Left lung (tissue), 10 donors: ENCODE results near the gene NPHP4. TPM values are rescaled to one million over a fixed set of nuclear protein-coding genes. Genes with fewer than 3 reads are reported as not detected.
A peak's percentile ranks its signal among the peaks of the same experiment; 100 is the strongest.

Source experiments
- ATAC-seq: fragments of 200-7000 bp; cut with Tn5 transposase; one replicate; pipeline ENCODE4 v1.9.1; 2020; ENCODE audit warnings: moderate library complexity
- DNase-seq, 4 donors: peaks; one replicate each; pipeline ENCODE4 v3.0.0-alpha.2; 2013 to 2020
- H3K27ac ChIP-seq, 2 donors: fragments of 200-600 bp; sonication (generic) in 1 of 2; one replicate each; pipeline versions ENCODE4 v1.5.0 to v1.8.0; 2020 to 2021
- H3K27me3 ChIP-seq, 2 donors: fragments of 200-600 bp; sonication (generic) in 1 of 2; one replicate each; pipeline versions ENCODE4 v1.5.0 to v1.8.0; 2020 to 2021
- H3K36me3 ChIP-seq, 2 donors: fragments of 200-600 bp; sonication (generic) in 1 of 2; one replicate each; pipeline versions ENCODE4 v1.5.0 to v1.8.0; 2020 to 2021
- H3K4me1 ChIP-seq, 2 donors: fragments of 200-600 bp; one replicate each; pipeline ENCODE4 v1.8.0; 2021
- H3K4me3 ChIP-seq, 2 donors: fragments of 200-600 bp; sonication (generic) in 1 of 2; one replicate each; pipeline versions ENCODE4 v1.5.0 to v1.8.0; 2020 to 2021; ENCODE audit warnings: mild to moderate bottlenecking in 1 of 2
- H3K9me3 ChIP-seq, 2 donors: fragments of 200-600 bp; sonication (generic) in 1 of 2; one replicate each; pipeline versions ENCODE4 v1.5.0 to v1.8.0; 2020 to 2021
- intact Hi-C, 2 donors: fragments of 100-400 bp; cut with DNase I; formaldehyde crosslinking; loops; one replicate each; pipeline versions ENCODE4 v1.11.2 to v1.14.2; 2022
- polyA plus RNA-seq, 6 donors: library from polyadenylated mRNA; unstranded; fragments of 120-200 nt; gene quantifications; one replicate each; pipeline ENCODE4 v1.2.1, GENCODE V29; 2013; ENCODE audit not compliant: insufficient read length in 6 of 6
- total RNA-seq, 2 donors: library from RNA; stranded (reverse); fragmentation: NEBNext Ultra II Directional; extraction: Animal tissue kit (Norgen Biotek cat#: 25700); gene quantifications; one replicate each; pipeline ENCODE4 v1.2.1, GENCODE V29; 2021
- TF ChIP-seq, protein P1 (sequence below), 2 donors: fragments of 200-600 bp; sonication (generic) in 1 of 2; IDR thresholded peaks; one replicate each; pipeline versions ENCODE4 v1.5.0 to v1.8.0; 2021; ENCODE audit warnings: antibody characterized with exemption in 2 of 2
- donor health status: DM: no; HTN: yes; CAD: no.
- donor health status: DM: no; HTN: no; CAD: no.

NPHP4 gene
- total and polyA plus RNA-seq, 8 donors, result 9.4 to 16.4 (median 10.2) TPM

DNA sequence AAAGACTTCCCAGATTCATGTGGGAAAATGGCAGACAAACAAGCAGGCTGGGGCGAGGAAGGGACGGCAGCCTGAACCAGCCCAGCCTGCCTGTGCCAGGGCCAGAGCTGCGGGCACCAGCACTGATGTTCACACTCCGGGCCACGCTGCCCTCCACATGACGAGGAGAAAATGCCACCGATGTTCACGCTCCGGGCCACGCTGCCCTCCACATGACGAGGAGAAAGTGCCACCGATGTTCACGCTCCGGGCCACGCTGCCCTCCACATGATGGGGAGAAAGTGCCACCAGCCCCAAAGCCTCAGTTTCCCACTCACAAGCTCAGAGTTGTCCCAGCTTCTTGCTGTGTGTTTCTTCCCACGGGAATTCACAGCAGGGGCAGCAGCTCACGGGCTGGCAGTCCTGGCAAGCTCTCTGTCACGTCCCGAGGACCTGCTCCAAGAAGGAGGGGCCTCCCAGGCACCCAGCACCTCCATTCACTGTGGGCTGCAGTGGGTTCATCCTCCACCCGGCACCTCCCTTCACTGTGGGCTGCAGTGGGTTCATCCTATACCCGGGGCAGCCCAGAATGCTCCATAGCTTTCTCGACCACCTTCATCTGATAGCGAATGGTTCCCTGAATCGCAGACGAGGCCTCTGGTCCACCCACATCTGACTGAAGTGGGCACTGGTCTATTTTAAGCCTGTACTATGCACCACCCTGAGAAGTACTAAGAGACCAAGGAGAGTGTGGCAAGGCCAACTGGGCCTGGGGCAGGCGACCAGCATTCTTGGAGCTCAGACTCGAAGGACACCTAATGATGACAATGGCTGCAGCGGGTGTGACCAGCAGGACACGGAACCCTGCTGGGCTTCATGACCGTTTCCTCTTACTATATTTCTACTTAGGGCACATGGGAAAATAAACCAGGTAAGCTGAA, 108.8 kb downstream of the NPHP4 start:
- H3K4me3 ChIP-seq, result no peak overlapping the region
- H3K36me3 ChIP-seq, result peaks cover 0 to 83% of the 10 kb centered on the region in 2 donors
- H3K27me3 ChIP-seq, result no peaks in the 10 kb centered on the region
- no peak overlapping the region for H3K27ac ChIP-seq
- peaks cover 0 to 6% of the 10 kb centered on the region in 2 donors for H3K9me3 ChIP-seq
- ATAC-seq, result no peak
- no peaks in the 10 kb centered on the region for H3K4me1 ChIP-seq
- TF ChIP-seq, protein P1, sequence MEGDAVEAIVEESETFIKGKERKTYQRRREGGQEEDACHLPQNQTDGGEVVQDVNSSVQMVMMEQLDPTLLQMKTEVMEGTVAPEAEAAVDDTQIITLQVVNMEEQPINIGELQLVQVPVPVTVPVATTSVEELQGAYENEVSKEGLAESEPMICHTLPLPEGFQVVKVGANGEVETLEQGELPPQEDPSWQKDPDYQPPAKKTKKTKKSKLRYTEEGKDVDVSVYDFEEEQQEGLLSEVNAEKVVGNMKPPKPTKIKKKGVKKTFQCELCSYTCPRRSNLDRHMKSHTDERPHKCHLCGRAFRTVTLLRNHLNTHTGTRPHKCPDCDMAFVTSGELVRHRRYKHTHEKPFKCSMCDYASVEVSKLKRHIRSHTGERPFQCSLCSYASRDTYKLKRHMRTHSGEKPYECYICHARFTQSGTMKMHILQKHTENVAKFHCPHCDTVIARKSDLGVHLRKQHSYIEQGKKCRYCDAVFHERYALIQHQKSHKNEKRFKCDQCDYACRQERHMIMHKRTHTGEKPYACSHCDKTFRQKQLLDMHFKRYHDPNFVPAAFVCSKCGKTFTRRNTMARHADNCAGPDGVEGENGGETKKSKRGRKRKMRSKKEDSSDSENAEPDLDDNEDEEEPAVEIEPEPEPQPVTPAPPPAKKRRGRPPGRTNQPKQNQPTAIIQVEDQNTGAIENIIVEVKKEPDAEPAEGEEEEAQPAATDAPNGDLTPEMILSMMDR (IDR thresholded peaks at IDR 0.05), result no peak
- peak in 1 of 4 donors; percentile 51 for DNase-seq
- intact Hi-C loops, result no loop called here

- no peak overlapping the region for H3K4me3 ChIP-seq
- H3K27ac ChIP-seq, result no peak overlapping the region
- intact Hi-C loops, result no loop called here
- no peak for ATAC-seq
- peak in 1 of 4 donors; percentile 61 for DNase-seq
- H3K4me1 ChIP-seq, result no peaks in the 10 kb centered on the region
- H3K9me3 ChIP-seq, result peaks cover 0 to 6% of the 10 kb centered on the region in 2 donors
- TF ChIP-seq, protein P1 (IDR thresholded peaks at IDR 0.05), result no peak
- peaks cover 0 to 83% of the 10 kb centered on the region in 2 donors for H3K36me3 ChIP-seq
- H3K27me3 ChIP-seq, result no peaks in the 10 kb centered on the region
Measured at GRCh38 chr1:5882367-5883128, 109.7 kb downstream of the NPHP4 start.

DNA sequence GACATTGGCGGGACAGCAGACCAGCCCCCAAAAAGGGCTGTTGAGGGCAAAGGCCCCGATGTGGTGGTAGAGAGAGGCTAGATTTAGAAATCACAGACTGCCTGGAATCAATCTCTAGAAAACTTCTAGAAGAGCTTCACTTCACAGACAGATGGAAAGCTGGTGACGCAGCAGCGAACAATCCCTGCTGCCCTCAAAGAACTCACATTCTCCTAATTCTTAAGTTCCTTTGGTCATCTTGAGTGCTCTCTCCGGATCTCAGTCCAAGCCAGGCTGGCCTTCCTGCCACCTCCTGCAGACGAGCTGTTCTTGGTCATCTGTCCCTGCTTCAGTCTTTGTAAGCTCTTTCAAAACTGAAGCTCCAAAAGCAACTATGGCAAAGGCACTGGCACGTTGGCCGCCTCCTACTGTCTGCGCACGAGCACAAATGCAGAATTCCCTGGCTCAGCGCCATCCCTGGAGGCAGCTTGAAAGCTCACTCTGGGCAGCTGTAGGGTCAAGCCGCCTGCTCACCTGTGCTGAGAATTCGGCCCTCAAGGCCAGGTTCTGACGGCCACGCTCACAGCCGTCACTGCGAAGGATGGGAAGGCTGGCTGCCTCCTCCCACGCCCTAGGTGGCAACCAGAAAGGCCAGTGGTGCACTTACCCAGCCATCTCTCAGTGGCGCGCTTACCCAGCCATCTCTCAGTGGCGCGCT, 110.6 kb downstream of the NPHP4 start:
- H3K27ac ChIP-seq, result no peak overlapping the region
- peaks cover 0 to 83% of the 10 kb centered on the region in 2 donors for H3K36me3 ChIP-seq
- peaks cover 0 to 6% of the 10 kb centered on the region in 2 donors for H3K9me3 ChIP-seq
- no peaks in the 10 kb centered on the region for H3K4me1 ChIP-seq
- ATAC-seq (no peak), DNase-seq (peak in 1 of 4 donors; percentile 51)
- intact Hi-C loops, result no loop called here
- no peak overlapping the region for H3K4me3 ChIP-seq
- H3K27me3 ChIP-seq, result no peaks in the 10 kb centered on the region
- TF ChIP-seq, protein P1 (IDR thresholded peaks at IDR 0.05), result no peak

GRCh38 chr1:5880630-5881405, 111.4 kb downstream of the NPHP4 start:
- peaks cover 0 to 84% of the 10 kb centered on the region in 2 donors for H3K36me3 ChIP-seq
- H3K9me3 ChIP-seq, result peaks cover 0 to 6% of the 10 kb centered on the region in 2 donors
- no peak overlapping the region for H3K27ac ChIP-seq
- TF ChIP-seq, protein P1 (IDR thresholded peaks at IDR 0.05), result no peak
- ATAC-seq, result no peak
- H3K4me1 ChIP-seq, result no peaks in the 10 kb centered on the region
- H3K27me3 ChIP-seq, result no peaks in the 10 kb centered on the region
- intact Hi-C loops, result no loop called here
- no peak overlapping the region for H3K4me3 ChIP-seq
- peak in 1 of 4 donors; percentile 55 for DNase-seq
